GM12874 (cell line): ENCODE measurements around the gene CCDC148.

Source experiments
- TF ChIP-seq, protein P1 (sequence below): IDR thresholded peaks from 2 replicates; pipeline ENCODE4 v1.5.1; 2011; ENCODE audit warnings: low read depth, mild to moderate bottlenecking, control low read depth, low read length, moderate library complexity; ENCODE audit not compliant: insufficient read depth

The CCDC148 gene

DNA sequence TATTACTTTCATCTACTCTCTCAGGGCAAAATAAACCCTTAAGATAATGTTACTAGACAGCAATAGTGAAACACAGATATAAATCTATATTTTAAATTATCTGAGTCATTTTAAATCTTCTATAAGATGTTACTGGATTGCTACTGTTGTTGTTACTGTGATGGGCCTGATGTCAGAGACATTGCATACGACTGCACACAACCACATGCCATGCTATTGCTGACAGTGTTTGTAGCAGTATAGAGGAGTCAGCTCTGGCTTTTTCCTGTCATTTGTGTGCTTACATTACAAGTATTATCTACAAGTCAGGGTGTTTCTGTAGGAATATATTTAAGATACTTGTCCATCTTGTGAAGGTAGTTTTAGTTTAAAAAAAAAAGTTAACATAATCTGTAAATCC, 63.9 kb downstream of the CCDC148 start:
- TF ChIP-seq, protein P1, sequence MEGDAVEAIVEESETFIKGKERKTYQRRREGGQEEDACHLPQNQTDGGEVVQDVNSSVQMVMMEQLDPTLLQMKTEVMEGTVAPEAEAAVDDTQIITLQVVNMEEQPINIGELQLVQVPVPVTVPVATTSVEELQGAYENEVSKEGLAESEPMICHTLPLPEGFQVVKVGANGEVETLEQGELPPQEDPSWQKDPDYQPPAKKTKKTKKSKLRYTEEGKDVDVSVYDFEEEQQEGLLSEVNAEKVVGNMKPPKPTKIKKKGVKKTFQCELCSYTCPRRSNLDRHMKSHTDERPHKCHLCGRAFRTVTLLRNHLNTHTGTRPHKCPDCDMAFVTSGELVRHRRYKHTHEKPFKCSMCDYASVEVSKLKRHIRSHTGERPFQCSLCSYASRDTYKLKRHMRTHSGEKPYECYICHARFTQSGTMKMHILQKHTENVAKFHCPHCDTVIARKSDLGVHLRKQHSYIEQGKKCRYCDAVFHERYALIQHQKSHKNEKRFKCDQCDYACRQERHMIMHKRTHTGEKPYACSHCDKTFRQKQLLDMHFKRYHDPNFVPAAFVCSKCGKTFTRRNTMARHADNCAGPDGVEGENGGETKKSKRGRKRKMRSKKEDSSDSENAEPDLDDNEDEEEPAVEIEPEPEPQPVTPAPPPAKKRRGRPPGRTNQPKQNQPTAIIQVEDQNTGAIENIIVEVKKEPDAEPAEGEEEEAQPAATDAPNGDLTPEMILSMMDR, result no peak

DNA sequence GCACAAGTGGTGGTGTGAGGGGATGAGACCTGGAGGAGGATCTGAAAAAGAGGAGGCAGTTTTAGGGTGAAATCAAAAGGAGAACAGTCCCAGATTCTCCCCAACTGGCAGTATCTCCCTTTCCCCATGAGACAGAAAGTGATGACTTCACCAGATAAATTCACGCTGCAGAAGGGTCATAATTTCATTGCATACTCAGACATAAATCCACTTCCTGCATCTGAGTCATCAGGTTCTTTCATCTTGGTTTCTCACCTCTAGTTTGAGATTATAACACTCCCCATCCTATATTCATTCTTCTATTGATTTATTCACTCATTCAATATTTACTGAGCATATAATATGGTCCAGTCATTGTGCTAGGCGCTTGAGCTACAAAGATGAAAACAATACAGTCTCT, 64.7 kb downstream of the CCDC148 start:
- TF ChIP-seq, protein P1, result no peak

DNA sequence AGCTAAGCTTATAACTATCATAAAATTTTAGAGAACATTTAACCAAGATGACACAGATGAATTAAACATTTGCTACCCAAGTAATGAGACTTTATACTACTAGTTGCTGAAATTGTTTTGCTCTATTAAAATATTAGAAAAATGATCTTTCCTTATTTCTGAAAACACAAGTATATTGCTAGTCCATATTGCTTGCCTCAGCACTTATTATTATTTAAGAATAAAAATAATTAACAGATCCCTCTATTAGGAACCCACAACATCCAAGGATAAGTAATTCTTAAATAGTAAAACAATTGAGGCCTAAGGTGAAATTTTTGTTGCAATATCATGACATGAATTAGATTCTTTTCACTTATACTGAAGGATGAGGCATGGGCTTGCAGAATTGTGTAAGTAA, 65.2 kb downstream of the CCDC148 start:
- TF ChIP-seq, protein P1, result no peak

DNA sequence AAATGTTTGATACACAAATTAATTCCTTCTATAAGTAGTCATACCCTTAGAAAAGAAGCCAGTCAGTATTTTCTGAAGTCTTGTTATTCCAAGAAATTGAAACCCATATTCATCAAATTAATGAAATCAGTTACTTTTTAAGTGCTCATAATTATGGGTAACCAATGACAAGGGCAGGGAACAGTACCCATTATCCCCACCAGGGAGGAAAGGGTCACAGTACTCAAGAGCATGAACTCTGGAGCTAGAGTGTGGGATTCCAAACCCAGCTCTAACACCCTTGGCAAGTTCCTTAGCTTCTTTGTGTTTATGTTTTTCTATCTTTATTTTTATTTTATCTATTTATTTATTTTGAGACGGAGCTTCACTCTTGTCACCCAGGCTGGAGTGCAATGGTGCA, 68.4 kb downstream of the CCDC148 start:
- TF ChIP-seq, protein P1, result no peak

DNA sequence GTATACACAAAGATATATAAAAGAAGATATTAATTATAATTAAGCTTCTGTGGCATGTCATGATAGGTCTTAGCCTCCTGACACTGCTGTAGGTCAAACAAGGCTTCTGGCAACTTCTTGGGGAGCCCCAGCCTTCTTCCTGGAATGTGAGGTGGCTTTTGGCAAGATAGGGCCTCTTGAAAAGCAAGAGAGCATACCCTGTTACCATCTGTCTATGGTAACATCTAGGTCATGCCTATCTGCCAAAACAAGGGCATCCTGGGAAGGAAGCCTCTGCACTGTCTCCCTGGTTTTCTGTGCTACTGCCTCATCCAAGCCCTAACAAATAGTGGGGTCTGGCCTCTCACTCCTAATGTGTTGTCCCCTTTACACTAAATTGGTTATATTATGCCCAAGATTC, 70.9 kb downstream of the CCDC148 start:
- TF ChIP-seq, protein P1, result no peak

DNA sequence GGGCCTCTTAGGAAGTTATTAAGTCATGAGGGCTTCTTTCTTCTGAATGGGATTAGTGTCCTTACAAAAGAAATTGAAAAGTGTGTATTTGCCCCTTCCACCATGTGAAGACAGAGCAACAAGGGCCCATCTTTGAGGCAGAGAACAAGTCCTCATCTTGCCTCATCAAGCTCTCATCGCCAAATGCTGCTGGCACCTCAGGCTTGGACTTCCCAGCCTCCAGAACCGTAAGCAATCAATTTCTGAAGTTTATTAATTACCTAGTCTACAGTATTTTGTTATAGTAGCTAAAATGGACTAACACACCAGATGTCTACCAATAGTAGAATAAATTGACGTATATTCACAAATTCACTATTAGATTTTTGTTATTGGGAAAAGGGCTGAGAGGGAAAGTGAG, 74.6 kb downstream of the CCDC148 start:
- TF ChIP-seq, protein P1, result no peak

DNA sequence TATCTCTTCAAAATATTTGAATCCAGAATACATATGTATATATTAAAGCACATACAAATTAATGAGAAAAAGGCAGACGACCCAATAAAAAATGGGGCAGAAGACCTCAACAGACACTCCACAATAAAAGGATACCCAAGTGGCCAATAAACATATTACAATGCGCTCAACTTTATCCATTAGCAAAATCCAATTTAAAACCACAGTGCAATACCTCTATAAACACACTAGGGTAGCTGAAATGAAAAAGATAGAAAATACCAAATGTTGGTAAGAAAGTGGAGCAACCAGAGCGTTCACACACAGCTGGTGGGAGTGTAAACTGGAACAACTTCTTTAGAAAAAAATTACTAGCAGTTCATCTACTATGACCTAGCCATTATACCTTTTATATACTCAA, 75.3 kb downstream of the CCDC148 start:
- TF ChIP-seq, protein P1, result no peak

DNA sequence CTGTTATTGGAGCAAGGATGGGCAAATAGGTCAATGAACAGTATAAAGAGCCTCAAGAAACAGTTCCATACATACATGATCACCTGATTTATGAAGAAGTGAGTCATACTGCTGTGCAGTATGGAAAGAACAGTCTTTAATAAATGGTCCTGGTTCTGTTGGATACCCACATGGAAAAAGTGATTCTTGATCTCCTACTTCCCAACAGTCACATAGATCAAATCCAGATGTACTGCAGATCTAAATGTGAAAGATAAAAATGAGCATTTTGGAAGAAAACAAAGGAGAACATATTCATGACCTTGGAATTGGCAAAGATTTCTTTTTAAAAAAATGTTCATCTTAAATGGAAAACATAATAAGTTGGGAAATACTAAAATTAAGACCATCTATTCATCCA, 75.8 kb downstream of the CCDC148 start:
- TF ChIP-seq, protein P1, result no peak
